ENCODE results near the gene FAM241B.

The FAM241B gene

DNA sequence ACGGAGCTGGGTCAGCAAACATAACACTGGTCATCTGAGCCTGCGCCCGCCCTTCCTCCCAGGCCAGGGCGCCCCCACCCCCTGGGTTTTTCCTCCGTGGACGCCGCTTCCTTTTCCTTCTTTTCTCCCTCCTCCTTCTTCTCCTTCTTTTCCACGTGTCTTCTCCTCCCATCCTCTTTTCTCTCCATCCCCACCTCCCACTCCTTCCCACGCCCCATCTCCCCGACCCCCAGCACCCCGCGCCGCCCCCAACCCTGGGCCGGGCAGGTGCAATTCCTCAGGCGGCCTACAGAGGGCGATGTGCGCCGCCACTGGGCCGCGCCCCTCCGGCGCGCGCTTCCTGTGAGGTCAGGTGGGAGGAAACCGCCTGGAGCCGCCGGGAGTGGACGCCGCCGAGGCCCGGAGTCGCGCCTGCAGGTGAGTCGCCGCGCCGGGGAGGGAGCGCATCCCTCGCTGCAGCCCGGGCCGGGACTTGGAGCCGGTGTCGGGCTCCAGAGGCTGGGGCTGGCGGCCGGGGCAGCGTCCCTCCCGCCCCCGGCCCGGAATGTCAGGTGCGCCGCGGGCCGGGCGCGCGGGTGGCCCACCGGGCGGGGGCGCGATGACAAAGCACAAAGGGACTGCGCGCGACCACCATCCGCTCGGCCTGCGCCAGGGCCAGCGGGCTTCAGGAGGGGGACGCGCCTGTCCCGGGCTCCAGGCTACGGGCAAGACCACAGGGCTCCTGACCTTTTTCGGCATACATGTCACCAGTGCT is at the start of gene FAM241B:
Gene FAM241B, plus strand, starts transcription at position 351 of the 754 bp plus-strand sequence. CDS start 1,497 bp downstream, outside the sequence.
- no peak for DNase-seq

GRCh38 chr10:69580435-69580834 is 49.6 kb upstream of the FAM241B start:
- DNase-seq, result no peak

DNA sequence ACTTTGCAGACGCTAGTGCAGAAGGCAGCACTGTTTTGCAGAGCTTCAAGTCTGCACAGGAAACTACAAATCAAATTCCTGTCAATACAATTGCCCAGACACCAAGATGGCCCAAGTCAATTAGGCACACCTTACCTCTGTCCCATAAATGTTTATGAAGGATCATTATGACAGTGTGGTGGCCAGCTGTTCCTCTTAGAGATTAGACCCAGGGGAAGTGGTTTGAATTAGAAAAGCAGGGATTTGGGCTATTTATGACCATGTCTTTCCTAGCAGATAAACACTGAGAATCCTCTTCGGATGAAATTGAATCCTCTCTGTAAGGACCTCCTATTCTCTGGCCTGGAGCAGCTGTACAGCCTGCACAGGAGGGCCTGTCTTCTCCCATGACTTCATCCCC is 46.9 kb upstream of the FAM241B start:
- no peak for DNase-seq

DNA sequence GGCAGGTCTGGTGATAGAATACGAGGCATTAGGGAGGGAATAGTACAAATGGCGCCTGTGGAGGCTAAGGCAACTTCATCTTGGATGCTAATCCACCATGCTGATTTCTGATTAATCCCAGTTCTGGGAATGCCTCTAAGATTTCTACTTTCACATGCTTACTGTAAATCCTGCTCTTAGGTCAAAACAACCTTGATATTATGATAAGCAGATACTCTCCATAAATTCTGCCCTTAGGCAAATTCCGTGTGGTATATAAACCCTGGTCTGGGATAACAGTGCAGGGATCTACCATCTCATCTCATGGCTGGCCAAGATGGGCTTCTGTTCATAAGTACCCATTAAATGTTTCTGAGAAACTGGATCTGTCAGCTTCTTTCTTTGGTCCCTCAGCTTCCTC is 45.4 kb upstream of the FAM241B start:
- DNase-seq, result no peak

- no peak for DNase-seq
These were observed 41.7 kb upstream of the FAM241B start for GRCh38 chr10:69588358-69588757.

DNA sequence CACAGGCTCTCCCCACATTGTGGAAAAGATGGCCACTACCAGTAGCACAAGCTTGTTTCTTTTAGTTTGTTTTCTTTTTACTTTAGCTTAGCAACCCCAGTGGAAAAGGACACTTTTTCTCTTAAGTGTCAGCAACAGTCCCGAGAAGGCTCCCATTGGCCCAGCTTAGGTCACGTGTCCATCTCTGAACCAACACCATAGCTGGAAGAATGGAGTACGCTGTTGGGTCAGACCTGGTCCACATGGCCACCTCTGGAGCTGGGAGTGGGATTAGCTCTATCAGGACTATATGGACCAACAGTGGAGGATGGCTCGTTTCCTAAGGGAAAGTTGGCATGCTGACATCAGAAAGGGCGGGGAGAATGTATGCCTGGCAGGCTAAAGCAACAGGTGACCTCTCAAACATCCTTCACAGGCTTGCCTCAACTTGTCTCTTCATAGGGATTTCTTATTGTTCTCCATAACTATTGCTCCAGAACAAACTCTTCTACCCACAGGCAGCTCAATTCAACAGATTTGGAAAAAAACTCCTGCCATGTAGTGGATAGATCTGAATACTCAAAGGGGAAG is 29.2 kb upstream of the FAM241B start:
- no peak for DNase-seq

DNA sequence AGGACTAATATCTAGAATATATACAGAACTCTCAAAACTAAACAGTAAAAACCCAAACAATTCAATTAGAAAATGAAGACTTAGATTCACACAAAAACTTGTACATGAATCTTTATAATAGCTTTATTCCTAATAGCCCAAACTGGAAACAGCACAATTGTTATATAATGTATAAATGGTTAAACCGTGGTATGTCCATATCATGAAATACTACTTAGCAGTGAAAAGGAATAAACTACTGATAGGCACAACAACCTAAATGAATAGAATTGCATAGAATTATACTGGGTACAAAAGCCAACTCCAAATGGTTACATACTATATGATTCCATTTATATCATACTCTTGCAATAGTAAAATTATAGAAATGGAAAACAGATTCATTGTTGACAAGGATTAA is 21.0 kb upstream of the FAM241B start:
- DNase-seq, result no peak

GRCh38 chr10:69612760-69613159 is 17.3 kb upstream of the FAM241B start:
- DNase-seq, result no peak

GRCh38 chr10:69614130-69614529 is 15.9 kb upstream of the FAM241B start:
- no peak for DNase-seq

GRCh38 chr10:69616358-69616757 is 13.7 kb upstream of the FAM241B start:
- no peak for DNase-seq

DNA sequence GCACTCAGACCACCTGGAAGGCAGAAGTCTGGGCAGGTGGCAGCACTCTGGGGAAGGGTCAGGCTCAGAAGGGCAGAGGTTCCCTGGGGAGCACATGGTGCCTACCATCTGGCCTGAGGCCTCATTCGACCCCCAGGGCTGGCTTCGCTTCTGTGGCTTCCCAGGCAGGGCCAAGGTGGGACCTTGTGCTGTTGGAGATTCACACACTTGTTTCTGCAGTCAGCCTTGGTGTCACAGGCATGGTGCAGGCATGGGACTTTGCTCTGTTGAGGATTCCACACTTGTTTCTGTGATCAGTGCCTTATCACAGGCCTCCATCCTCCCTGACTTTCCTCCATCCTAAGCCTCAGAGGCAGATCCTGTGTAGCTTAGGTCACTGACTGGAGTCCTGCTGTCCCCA is 11.3 kb upstream of the FAM241B start:
- DNase-seq, result no peak

DNA sequence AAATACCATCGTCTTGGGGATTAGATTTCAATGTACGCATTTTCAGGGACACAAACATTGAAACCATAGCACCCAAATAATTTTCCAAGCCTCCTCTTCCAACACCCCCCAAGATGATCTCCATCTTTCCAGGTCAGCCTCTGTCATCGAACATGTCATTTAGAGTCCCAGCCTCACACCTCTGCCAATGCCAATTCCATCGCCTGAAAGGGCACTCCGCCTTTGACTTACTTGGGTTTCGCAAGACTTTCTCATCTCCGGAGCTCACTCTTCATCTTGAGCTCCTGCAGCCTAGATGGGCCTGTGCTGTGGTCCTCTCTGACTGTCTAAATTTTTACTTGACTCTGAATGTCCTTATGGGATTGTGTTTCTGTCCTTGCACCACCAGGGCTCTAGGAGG is 10.4 kb upstream of the FAM241B start:
- no peak for DNase-seq

DNA sequence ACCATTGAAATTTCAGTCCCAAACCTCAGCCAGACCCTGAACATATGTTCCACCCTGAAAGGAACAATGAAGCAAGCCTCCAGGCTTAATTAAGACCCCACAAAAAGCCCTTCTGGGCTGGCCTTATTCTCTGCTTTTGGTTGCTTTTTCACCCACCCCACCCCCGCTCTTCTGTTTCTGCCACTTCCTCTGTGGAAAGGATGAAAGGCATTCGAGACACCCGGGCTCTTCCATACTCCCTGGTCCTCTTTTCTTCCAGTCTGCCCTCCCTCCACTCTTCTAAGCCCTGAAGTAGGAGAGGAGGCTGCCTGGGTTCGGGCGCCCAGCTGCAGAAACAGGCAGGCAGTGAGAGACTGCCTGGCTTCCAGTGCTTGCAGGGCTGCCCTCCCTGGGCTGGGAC is 9.4 kb upstream of the FAM241B start:
- DNase-seq, result no peak

DNA sequence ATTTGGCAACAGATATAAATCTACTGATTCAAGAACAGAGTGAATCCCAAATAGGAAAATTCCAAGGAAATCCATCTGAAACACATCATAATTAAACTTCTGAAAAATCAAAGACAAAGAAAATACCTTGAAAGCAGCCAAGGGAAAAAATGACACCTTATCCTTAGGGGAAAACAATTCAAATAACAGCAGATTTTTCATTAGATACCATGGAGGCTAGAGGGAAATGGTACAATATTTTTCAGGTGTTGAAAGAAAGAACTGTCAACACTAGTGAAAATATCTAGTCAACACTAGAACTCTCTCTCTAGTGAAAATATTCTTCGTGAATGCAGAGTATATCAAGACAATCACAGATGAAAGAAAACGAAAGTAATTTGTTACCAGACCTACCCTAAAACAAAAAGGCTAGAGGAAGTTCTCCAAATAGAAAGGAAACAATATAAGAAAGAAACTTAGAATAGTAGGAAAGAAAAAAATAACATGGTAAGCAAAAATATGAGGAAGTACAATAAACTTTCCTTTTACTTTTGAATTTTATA is 5.7 kb upstream of the FAM241B start:
- no peak for DNase-seq

DNA sequence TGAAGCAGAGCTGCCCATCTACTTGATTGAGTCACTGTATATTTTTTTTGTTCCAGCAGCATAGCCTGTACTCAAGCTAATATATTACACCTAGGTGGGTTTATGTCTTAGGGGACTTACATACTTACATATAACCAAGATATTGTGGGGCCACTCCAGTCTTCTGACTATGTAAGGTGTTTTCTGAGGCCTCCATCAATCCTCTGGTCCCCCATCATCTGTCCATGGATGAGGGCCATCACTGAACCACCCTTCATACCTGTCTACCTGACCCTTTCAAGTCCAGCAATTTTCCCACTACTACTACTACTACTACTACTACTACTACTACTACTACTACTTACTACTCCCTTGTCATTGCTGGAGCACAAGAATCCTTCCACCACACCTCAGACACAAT is 3.2 kb upstream of the FAM241B start:
- no peak for DNase-seq

DNA sequence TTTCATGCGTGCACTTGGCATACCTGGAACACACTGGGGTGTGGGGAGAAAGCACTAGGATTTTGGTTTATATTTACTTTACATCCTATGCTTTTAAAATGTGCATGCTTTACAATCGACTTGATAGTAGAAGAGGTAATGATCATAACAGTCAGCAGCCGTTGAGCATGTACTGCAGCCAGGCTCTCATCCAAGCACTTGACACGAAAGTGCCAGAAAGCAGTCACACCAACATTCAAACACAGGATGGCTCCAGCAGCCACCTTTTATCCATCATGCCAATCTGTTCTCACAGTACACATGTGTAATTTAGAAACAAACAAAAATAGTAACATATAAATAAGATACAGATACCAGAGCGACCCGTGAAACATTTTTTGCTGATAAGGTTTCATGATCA is 1.2 kb upstream of the FAM241B start:
- DNase-seq, result peak in 1 of 2 experiments; percentile 42

DNA sequence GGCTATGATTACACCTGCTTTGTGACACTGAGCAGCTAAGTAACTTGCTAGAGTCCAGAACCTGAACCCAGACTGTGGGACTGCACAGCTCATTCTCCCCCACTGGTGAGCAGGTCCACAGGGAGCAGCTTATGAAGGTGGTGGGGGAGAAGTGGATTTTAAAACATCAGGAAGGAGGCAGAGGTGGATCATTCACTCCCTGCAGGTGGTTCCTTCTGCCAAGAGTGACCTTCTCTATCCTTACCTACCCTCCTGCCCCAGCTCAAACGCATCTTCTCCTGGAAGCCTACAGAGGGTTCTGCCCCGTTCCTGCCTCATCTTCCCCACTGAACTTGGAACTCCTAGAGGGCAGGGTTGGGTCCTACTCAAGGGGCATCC is 539 bp upstream of the FAM241B start:
- no peak for DNase-seq

GRCh38 chr10:69630651-69631400 is 779 bp downstream of the FAM241B start:
- DNase-seq, result no peak

DNA sequence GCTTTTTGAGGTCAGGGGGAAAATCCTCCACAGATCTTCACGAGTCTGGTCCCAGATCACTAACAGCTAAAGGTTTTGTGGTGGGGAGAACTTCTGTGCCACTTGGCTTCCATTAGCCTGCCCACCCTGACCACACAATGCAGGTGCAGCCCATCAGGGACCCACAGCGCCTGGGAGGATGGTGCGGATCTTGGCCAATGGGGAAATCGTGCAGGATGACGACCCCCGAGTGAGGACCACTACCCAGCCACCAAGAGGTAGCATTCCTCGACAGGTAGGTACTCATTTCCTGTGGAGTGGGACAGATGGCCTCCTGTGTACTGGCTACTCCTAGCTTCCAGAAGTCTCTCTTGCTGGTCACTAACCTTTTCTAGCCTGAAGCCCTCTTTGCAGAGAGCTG is 1.5 kb downstream of the FAM241B start:
- DNase-seq, result no peak

GRCh38 chr10:69632516-69633199 is 2.6 kb downstream of the FAM241B start:
- DNase-seq, result no peak

GRCh38 chr10:69633673-69634635 is 3.9 kb downstream of the FAM241B start:
- DNase-seq, result no peak

Measured in cerebellar nuclear complex (tissue), 1 donor.